HG03521 (cell line): ENCODE results near the gene LAMA4.

Source experiments
- ATAC-seq: cut with Tn5 transposase; IDR thresholded peaks from one replicate; pipeline ENCODE4 v1.9.1; 2021; ENCODE audit warnings: mild to moderate bottlenecking, moderate library complexity; ENCODE audit not compliant: unreplicated experiment

Gene LAMA4, protein sequence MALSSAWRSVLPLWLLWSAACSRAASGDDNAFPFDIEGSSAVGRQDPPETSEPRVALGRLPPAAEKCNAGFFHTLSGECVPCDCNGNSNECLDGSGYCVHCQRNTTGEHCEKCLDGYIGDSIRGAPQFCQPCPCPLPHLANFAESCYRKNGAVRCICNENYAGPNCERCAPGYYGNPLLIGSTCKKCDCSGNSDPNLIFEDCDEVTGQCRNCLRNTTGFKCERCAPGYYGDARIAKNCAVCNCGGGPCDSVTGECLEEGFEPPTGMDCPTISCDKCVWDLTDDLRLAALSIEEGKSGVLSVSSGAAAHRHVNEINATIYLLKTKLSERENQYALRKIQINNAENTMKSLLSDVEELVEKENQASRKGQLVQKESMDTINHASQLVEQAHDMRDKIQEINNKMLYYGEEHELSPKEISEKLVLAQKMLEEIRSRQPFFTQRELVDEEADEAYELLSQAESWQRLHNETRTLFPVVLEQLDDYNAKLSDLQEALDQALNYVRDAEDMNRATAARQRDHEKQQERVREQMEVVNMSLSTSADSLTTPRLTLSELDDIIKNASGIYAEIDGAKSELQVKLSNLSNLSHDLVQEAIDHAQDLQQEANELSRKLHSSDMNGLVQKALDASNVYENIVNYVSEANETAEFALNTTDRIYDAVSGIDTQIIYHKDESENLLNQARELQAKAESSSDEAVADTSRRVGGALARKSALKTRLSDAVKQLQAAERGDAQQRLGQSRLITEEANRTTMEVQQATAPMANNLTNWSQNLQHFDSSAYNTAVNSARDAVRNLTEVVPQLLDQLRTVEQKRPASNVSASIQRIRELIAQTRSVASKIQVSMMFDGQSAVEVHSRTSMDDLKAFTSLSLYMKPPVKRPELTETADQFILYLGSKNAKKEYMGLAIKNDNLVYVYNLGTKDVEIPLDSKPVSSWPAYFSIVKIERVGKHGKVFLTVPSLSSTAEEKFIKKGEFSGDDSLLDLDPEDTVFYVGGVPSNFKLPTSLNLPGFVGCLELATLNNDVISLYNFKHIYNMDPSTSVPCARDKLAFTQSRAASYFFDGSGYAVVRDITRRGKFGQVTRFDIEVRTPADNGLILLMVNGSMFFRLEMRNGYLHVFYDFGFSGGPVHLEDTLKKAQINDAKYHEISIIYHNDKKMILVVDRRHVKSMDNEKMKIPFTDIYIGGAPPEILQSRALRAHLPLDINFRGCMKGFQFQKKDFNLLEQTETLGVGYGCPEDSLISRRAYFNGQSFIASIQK (N-terminal part only)

DNA sequence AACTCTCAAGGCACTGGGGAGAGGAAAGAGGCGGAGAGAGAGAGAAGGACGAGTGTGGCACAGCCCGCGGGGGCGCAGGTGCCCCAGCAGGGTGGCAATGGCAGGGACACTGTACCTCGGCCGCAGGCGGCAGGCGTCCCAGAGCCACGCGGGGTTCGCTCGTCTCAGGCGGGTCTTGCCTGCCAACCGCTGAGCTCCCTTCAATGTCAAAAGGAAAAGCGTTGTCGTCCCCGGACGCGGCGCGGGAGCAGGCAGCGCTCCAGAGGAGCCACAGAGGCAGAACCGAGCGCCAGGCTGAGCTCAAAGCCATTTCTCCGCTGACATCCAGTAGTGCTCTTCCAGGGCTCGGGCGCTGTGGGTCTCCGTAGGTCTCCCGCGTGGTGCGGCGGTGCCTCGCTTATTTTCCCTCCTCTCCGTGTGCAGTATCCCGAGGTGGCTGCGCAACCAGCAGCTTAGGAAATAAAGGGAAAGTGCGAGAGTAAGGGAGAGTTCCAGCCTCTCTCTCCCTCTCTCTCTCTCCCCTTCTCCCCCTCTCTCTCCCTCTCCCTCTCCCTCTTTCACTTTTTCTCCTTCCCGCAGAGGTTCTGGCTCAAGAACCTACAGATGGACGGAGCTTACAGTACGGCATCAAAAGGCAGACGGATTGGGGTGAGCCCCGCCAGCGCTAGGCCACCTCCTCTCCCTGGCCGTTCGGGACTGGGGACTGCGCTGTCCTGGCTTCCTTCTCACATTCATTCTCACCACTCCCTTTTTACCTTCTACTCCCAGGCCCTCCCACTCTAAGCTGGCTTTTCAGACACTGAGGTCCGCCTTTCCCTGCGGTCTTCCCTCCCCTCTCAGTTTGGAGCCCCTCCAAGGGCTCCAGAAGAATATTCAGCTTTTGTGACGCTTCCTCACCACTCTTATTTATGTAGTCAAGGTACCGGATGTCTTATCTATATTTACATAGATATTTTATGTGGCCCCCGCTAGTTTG lies at the start of gene LAMA4:
Gene LAMA4, minus strand, starts transcription at position 727 of the 976 bp plus-strand sequence. Its CDS starts 417 bp downstream, at position 310.
- ATAC-seq, result no peak

DNA sequence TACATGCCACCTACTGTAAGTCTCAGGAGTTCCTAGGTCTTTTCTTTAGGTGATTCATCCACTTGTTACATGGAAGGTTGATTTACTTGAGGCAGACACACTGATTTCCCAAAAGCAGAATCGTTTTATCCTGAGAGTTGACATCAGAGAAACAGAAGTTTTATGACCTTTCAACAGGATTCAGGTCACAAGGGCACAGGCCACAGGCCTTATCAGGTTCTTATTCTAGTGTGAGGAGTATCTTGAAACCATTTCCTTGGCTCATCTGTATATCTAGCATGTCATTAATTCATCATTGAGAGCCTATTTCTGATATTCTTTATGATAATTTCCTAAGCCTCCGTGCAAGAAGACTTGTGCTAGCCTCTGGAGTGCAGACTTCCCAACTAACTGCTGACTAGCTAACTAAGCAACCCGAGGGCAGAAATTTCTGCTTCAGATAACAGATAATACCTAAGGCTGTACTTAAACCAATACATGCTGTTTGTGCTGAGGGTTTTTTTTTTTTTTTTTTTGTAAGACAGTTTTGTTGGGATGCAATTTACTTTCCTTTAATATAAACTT lies 47.9 kb upstream of the LAMA4 start:
- no peak for ATAC-seq

DNA sequence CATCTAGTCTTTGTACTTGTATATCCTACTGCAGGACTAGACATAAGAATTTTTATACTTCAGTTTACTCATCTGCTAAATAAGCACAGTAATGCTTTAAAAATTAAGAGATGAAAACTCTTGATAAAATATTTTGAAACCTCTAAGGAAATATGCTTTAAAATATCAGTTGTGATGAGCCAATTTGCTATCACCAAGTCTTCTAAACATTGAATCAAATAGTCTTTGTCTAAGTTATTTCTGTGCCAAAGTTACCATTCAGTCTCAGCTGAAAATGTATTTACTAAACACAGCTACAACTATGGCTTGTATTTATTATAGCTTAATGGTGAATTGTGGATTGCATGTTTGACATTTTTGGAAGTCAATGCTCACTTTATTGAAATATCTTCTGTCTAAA lies 46.5 kb upstream of the LAMA4 start:
- no peak for ATAC-seq

DNA sequence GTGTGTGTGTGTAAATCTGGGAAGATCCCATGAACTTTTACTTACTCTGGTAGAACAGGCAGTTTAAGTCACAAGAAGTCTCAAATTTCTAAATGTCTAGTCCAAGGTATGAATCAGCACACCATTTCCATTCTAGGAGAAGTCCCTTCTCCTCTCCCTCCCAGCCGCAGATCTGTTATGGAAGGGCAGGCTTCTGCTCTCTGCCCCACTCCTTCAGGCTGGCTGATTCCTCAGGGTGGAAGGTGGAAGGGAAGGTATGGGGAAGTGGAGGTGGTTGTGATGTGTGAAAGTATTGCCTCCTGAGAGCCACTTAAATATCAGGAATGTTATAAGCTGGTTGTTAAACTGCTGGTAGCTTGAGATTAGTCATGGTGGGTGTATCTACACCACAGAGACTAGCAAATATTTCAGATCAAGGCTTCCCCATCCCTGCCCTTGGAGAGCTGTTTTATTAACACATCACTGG lies 44.5 kb upstream of the LAMA4 start:
- no peak for ATAC-seq

DNA sequence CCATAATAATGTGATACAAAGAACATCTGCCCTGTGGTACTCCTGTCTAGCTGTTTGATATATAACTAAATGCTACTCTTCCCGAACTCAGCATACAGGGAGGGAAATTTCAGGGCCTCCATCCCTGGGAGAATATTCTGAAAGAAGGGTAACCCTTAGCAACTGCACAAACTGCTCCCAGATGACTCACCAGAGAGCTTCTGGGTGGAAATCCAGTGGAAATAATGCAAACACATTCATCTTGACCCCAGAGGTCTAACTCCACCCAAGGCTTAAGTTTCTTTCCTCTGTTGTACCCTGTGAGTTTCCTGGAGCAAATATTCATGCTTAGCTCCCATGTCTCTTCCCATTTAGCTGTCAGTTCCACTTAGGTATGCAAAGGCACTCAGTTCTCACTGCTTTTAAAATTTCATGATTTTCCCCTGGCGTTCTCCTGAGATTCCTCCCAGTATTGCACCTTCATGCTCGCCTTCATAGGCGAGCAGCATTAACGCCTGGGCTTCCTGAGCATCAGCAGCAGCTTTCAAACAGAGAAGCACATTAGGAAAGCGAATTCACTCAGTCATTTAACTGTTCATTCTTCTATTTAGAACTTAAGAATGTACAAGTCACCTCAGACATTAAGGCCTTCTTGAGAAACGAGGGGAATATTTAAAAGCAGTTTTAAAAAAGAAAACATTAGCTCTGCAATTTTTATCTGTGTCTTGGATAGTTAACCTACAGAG lies 43.8 kb upstream of the LAMA4 start:
- no peak for ATAC-seq

DNA sequence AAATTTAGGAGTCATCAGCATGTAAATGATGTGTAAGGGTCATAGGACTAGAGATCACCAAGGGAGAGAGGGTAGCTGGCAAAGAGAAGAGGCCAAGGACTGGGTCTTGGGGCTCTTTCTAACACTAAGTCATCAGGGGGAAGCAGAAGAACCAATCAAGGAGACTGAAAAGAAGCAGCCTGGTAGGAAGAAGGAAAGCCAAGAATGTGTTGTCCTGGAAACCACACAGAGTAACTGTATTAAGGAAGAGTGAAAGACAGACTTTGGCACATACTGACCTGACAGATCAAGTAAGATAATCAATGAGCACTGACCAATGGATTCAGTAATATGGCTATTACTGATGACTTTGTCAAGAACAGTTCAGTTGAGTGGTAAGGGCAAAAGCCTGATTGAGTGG lies 42.3 kb upstream of the LAMA4 start:
- ATAC-seq, result no peak

DNA sequence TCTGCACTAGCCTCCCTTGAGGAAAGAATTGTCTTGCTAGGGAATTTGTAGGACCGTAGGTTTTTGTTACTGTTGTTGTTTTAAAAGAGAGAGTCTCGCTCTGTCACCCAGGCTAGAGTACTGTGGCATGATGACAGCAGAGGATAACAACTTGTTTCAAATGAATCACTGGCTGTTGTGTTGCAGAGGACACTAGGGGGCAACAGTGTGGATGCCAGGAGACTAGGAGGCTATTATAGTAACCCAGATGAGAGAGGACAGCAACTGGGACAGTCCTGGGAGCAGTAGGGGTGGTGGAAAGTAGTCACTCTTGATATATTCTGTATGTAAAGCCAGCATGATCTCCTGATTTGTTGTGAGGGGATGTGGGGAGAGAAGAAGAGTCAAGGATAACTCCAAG lies 41.8 kb upstream of the LAMA4 start:
- no peak for ATAC-seq

DNA sequence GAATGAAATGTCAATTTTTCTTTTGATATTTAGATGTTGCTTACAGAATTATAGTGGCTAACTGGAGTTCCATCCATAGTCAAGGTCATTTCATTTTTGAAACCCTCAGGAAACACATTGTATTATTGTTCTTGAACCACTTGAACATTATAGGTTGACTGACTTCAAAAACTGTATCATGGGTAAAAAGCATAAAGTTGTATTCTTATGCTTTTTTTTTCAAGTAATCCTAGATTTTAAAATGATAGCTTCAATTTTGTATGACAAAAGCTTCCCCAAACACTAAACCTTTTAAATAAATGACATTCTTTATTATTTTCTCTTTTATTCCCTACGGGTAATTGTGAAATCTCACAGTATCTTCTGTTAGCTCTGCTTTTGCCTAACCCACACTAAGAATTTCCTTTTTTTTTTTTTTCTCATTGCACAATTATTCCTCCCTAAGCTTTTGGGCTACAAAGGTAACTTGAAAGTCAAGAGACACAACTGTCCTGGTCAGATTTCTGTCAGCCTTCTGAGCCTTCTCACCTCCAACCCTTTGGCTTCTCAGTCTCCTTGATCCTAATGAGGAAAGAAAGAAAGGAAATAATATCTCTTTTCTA lies 36.9 kb upstream of the LAMA4 start:
- ATAC-seq, result no peak

DNA sequence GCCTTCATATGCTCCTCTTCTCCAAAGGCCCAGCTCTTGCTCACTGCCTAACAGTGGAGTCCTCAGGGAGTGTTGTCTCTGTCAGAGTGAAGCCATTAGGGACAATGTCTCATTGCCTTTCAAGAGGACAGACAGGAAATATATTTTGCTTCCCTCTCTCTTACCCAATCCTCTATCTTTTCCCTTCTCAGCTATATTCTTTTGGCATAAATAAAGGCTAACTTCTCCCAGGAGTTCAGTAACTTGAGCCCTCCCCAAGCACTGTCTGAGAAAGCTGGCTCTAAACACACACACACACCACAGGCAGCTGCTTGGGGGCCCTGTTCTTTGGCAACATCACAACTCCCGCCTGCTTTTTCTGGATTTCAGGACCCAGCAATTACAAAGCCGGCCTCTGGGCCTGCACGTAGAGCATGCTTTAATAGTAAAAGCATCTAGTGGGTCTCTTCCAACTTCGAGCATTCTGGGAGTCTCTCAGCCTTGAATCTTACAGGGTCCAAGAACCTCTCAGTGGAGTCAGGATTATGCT lies 34.7 kb upstream of the LAMA4 start:
- ATAC-seq, result no peak

DNA sequence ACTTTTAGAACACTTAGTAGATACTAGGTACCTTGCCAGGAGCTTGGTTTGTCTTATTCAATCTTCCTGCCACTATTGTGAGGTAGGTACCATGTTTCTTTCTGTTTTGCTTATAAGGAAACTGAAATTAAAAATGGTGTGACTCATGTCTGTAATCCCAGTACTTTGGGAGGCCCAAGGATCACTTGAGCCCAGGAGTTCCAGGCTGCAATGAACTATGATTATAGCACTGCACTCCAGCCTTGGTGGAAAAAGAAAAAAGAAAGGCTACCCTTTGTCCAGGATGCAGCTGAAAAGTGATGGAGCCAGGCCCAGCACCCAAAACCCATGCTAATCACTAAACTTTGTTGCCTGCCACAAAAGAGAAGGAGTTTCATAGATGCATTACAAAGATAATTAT lies 34.1 kb upstream of the LAMA4 start:
- no peak for ATAC-seq

DNA sequence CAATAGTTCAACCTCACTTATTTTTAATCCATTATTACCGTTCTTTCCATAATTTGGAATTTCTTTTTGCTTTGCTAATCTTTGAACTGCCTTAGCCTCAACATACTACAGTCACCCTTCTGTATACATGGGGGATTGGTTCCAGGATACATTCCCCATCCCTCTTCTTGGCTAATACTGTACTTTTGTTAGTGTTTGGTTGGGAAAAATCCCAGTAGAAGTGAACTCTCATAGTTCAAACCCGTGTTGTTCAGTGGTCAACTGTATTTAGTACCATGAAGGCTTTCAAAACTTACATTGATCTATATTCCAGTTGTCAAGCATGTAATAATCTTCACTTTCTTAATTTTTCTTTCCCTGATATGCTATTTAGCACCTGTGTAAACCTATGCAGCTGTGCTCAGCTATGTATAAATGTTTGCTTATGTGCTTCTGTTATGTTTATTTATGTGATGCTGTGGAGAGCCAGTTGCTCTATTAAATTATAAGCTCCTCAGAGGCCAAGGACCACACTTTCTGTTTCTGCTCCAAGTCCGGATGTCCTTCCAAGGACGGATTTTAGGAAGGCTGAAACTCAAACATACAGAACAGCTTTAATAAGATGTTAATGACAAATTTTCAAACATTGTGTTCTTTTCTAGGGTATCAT lies 33.3 kb upstream of the LAMA4 start:
- ATAC-seq, result no peak

DNA sequence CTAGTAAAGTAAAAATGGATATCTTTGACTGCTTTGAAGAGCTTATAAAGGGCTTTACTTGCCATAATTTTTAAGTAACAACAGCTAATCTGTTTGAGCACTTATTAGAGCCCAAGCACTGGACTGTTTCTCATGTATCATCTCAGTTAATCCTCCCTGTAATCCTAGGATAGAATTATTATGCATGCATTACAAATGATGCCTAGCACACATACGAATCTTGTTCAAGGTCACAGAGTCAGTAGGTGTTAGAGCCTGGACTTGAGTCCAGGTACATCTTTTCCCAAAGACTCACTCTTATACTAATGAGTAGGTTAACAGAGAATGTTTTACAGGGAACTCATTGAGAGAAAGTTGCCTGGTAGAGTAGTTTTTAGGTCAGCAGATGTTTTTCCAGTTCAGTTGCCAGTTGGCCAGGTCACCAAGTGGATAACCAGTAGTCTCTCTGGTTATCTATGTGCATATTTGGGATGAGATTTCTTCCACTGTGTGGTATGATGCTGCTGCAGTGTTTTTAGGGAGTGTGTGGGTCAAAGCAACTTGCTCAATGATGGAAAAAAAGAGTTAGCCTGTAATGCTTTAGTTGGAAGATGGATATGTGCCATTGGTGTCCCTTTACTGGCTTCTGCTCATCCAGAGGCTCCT lies 32.3 kb upstream of the LAMA4 start:
- ATAC-seq, result no peak

DNA sequence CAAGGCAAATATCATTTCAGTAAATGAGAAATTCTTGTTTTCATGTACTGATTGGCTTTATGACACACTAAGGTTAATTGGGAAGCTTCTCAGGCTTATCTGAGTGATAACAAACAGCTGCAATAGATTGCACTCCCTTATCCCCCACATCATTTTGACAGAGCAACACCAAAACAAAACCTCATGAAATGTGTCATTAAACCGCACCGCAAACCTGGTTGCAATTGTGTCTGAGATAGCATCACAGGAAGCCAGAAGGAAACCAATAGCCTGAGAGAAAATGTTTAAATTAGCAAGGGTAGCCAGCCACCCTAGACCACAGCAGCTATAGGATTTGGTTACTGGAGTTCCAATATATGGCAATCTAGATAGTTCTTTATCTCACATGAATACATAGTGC lies 31.6 kb upstream of the LAMA4 start:
- peak; percentile 76 for ATAC-seq

DNA sequence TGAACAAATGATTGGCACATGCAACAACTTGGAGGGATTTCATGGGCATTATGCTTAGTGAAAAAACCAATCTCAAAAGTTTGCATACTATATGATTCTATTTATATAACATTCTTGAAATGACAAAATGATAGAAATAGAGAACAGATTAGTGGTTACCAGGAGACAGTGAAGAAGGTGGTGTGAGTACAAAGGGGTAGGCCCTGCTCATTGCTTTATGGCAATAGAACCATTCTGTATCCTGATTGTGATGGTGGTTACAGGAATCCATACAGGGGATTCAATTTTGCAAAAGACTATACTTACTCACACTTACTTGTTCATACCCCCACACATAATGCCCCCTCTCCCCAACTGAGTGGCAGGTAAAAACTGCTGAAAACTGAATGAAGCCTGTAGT lies 30.2 kb upstream of the LAMA4 start:
- no peak for ATAC-seq

DNA sequence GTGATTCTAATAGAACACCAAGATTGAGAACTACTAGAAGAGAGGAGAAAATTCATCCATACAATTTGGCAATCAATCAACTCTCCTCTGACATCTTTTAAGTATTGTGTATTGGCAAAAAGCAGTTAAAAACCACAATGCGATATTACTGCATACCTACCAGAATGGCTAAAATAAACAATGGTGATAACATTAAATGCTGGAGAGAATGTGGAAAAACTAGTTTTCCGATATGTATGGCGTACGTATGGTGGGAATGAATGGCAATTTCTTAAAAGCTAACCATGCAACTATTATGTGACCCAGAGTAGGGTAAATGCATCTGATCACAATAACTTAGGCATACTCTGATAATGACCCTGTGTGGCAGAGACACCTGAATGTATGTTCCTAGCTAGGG lies 29.3 kb upstream of the LAMA4 start:
- ATAC-seq, result no peak

DNA sequence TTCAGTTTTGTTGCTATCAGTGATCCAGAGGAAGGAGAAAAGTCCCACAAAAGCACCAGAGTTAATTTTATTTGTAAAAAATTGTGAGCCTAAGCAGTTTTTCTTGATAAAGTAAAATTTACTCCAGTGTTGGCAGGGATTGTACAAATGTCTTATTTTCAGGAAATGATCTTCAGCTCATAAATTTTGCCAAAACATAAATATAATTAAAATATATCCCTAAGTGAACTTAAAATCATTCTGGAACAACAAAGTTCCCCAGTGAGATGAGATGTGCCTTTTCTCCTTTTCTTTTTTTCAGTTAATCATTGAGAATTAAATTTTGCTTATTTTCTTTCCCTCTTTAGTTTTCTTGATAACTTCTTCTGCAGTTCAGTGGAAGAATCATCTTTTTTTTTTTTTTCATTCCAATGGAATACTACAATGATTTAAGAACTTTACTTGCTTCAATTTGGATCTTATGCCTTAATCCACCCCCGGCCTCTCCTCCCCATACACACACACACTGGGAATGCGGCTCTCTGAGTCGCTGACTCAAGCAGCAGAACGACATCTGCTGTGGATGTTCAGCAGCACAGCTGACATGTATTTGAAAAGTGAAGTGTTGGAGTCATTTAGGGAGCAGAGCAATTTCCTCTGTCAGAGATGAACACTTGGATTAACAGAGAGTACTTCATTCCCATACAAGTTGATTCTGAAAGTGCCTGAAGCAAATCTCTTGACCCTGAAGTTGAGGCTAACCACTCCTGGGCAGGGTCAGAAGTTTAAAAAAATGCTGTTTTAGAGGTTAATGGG lies 27.7 kb upstream of the LAMA4 start:
- ATAC-seq, result no peak
